Ascending aorta (tissue), 2 donors: ENCODE data around the gene TMEM259. TPM values are rescaled to one million over a fixed set of nuclear protein-coding genes. Genes with fewer than 3 reads are reported as not detected.

Experiments used
- DNase-seq, 2 donors: peaks; one replicate each; pipeline ENCODE4 v3.0.0-alpha.2; 2019; ENCODE audit warnings: low spot score in 2 of 2
- H3K27ac ChIP-seq, 2 donors: fragments of 200-600 bp; sonication (generic); one replicate each; pipeline ENCODE4 v1.5.1; 2016 to 2017; ENCODE audit warnings: mild to moderate bottlenecking in 1 of 2
- H3K27me3 ChIP-seq: fragments of 200-600 bp; sonication (generic); one replicate; pipeline ENCODE4 v1.5.1; 2017
- H3K36me3 ChIP-seq, 2 donors: fragments of 200-600 bp; sonication (generic); one replicate each; pipeline ENCODE4 v1.5.1; 2016
- H3K4me1 ChIP-seq, 2 donors: fragments of 200-600 bp; sonication (generic); one replicate each; pipeline ENCODE4 v1.5.1; 2016 to 2017; ENCODE audit warnings: mild to moderate bottlenecking in 1 of 2
- H3K4me3 ChIP-seq, 2 donors: fragments of 200-600 bp; sonication (generic); one replicate each; pipeline ENCODE4 v1.5.1; 2016 to 2017; ENCODE audit warnings: mild to moderate bottlenecking in 1 of 2
- H3K9me3 ChIP-seq, 2 donors: fragments of 200-600 bp; sonication (generic); one replicate each; pipeline ENCODE4 v1.5.1; 2016
- intact Hi-C: fragments of 100-400 bp; cut with DNase I; formaldehyde crosslinking; loops from one replicate; pipeline ENCODE4 v1.15.1; 2023
- total RNA-seq: library from RNA; depleted of rRNA; stranded (reverse); fragments of >200 nt; gene quantifications from one replicate; pipeline ENCODE4 v1.1.0, GENCODE V29; 2016
- TF ChIP-seq, protein P1 (sequence below), 3 experiments: fragments of 200-600 bp in 2 of 3; fragments of 450-650 bp in 1 of 3; sonication (generic) in 2 of 3; IDR thresholded peaks; one replicate each; pipeline ENCODE4 v1.5.1; 2016 to 2019; ENCODE audit warnings: antibody characterized with exemption in 3 of 3, mild to moderate bottlenecking in 1 of 3, moderate library complexity in 1 of 3

The TMEM259 gene
- total RNA-seq, 1 donor from 2014 or later, result 452 TPM

GRCh38 chr19:1014161-1015060, 6.5 kb downstream of the TMEM259 start:
- H3K27me3 ChIP-seq, result no peaks in the 10 kb centered on the region
- H3K27ac ChIP-seq, result no peak overlapping the region
- intact Hi-C loops, result no loop called here
- peaks cover 55 to 56% of the 10 kb centered on the region in 2 donors for H3K36me3 ChIP-seq
- no peaks in the 10 kb centered on the region for H3K9me3 ChIP-seq
- no peak for DNase-seq
- TF ChIP-seq, protein P1, sequence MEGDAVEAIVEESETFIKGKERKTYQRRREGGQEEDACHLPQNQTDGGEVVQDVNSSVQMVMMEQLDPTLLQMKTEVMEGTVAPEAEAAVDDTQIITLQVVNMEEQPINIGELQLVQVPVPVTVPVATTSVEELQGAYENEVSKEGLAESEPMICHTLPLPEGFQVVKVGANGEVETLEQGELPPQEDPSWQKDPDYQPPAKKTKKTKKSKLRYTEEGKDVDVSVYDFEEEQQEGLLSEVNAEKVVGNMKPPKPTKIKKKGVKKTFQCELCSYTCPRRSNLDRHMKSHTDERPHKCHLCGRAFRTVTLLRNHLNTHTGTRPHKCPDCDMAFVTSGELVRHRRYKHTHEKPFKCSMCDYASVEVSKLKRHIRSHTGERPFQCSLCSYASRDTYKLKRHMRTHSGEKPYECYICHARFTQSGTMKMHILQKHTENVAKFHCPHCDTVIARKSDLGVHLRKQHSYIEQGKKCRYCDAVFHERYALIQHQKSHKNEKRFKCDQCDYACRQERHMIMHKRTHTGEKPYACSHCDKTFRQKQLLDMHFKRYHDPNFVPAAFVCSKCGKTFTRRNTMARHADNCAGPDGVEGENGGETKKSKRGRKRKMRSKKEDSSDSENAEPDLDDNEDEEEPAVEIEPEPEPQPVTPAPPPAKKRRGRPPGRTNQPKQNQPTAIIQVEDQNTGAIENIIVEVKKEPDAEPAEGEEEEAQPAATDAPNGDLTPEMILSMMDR (IDR thresholded peaks at IDR 0.05), result no peak
- peaks cover 27 to 35% of the 10 kb centered on the region in 2 donors for H3K4me1 ChIP-seq
- no peak overlapping the region for H3K4me3 ChIP-seq

DNA sequence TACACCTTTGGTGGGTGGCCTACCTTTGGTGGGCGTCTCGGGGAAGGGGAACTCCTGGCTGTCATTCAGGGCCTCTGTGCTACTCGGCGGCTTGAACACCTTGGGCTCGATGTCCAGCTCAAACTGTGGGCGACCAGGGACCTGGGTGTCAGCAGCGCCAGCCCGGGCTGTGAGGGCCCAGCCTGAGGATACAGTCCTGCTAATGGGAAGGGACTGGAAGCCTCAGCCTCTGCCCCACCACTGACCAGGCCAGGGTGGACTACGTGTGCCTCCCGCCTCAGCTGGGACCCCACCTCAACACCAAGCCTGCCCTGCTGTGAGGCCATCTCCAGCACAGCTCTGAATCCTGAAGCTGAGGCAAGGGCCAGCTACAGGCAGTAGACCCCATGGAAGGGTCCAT, 7.7 kb downstream of the TMEM259 start:
- no peaks in the 10 kb centered on the region for H3K27me3 ChIP-seq
- peaks cover 63 to 65% of the 10 kb centered on the region in 2 donors for H3K36me3 ChIP-seq
- DNase-seq, result no peak
- H3K9me3 ChIP-seq, result no peaks in the 10 kb centered on the region
- no peak overlapping the region for H3K4me3 ChIP-seq
- TF ChIP-seq, protein P1 (IDR thresholded peaks at IDR 0.05), result no peak
- H3K4me1 ChIP-seq, result peaks cover 20 to 23% of the 10 kb centered on the region in 2 donors
- intact Hi-C loops, result no loop called here
- H3K27ac ChIP-seq, result no peak overlapping the region

GRCh38 chr19:1012334-1012733, 8.6 kb downstream of the TMEM259 start:
- intact Hi-C loops, result no loop called here
- DNase-seq, result no peak
- Histone ChIP-seq H3K27ac (no peak overlapping the region), H3K36me3 (peaks cover 63 to 65% of the 10 kb centered on the region in 2 donors), H3K4me1 (peaks cover 11 to 17% of the 10 kb centered on the region in 2 donors), H3K27me3 (no peaks in the 10 kb centered on the region), H3K9me3 (no peaks in the 10 kb centered on the region), H3K4me3 (no peak overlapping the region)
- TF ChIP-seq, protein P1 (IDR thresholded peaks at IDR 0.05), result no peak

- intact Hi-C loops, result no loop called here
- Histone ChIP-seq H3K27me3 (no peaks in the 10 kb centered on the region), H3K4me3 (no peak overlapping the region), H3K9me3 (no peaks in the 10 kb centered on the region), H3K4me1 (peaks cover 7 to 13% of the 10 kb centered on the region in 2 donors), H3K27ac (no peak overlapping the region), H3K36me3 (peaks cover 63 to 65% of the 10 kb centered on the region in 2 donors)
- TF ChIP-seq, protein P1 (IDR thresholded peaks at IDR 0.05), result no peak
- DNase-seq, result no peak
These were observed 9.0 kb downstream of the TMEM259 start for GRCh38 chr19:1011831-1012333.

- intact Hi-C loops, result no loop called here
- no peak overlapping the region for H3K4me3 ChIP-seq
These were observed 10.1 kb downstream of the TMEM259 start for GRCh38 chr19:1010586-1011510.

More at GRCh38 chr19:1010586-1011510, 10.1 kb downstream of the TMEM259 start:
- peaks cover 63 to 65% of the 10 kb centered on the region in 2 donors for H3K36me3 ChIP-seq
- H3K27me3 ChIP-seq, result no peaks in the 10 kb centered on the region
- peaks cover 0 to 5% of the 10 kb centered on the region in 2 donors for H3K4me1 ChIP-seq
- H3K9me3 ChIP-seq, result no peaks in the 10 kb centered on the region
- TF ChIP-seq, protein P1 (IDR thresholded peaks at IDR 0.05), result no peak
- DNase-seq, result no peak
- no peak overlapping the region for H3K27ac ChIP-seq
